GM19240 (cell line): ENCODE data around the gene MUC21.
"Not testable (repeated sequence)": the region's sequence is repeated elsewhere in the genome, so short reads cannot be mapped to it uniquely, and the experiment has no call there.

Source experiments
- DNase-seq: peaks from one replicate; pipeline ENCODE4 v3.0.0; 2011; ENCODE audit warnings: low spot score; ENCODE audit not compliant: insufficient read length

Gene MUC21

DNA sequence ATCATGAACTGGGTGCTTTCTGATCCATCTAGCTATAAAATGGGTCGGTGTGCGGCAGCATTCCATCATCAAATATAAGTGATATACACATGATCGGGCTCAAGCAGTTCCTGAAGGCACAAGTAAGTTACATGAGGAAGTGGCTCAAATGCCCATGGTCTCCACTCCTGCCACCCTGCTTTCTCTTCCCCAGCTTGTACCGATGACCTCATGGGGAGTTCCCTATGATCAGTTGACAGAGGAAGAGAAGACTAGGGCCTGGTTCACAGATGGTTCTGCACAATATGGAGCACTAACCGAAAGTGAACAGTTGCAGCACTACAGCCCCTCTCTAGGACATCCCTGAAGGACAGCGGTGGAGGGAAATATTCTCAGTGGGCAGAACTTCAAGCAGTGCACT lies 14.3 kb upstream of the MUC21 start:
- not testable (repeated sequence) for DNase-seq

GRCh38 chr6:30970946-30971345 lies 12.6 kb upstream of the MUC21 start:
- DNase-seq: no peak

GRCh38 chr6:30972816-30973215 lies 10.7 kb upstream of the MUC21 start:
- DNase-seq: no peak

DNA sequence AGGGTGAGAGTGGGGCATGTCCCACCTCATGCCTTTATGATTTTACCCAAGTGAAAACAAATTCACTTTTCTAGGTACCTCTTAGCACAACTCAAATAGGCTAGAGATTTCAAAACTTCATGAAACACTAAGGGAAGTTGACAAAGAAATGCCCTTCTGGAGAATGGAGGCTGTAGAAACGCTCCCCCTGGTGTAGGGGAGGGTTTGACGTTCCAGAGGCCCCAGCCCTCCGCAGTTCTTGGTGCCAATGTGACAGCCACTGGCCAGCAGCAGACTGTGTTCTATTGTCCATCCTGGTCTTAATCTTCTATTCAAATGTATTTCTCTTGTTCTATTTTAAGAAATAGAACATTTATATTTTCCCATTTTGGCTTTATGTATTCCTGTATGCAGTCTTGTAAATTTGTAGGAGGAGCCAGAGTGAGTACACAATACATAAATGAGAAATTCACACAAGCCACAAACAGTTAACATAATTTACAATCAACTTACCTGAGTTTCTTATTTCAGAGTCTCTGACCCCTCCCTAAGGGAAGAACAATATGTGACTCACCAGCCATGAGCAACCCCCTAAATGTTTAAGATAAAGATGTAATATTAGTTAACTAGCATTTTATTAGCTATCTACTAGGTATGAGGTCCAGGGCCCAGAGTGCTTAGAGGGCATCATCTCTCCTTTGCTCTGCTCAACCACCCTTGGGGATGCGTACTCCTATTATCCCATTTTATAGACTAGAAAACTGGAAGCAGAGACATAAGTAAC lies 8.8 kb upstream of the MUC21 start:
- DNase-seq: no peak

DNA sequence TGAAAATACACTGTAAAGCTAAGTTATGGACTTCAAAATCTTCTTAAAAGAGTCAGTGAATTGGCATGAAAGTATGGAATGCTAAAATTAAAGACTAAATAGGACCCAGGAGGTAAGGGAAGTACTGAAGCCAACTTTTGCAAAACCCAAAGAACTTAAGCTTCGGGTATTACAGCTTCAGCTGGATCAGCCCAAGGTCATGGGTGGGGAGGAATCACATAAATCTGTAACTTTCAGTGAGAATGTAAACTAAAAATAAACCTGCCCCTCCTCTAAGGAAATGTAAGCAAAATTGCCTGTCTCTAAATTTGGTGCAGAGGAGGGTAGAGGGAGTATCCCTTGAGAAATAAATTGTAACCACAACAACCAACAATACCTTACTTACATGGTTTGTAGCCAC lies 4.4 kb upstream of the MUC21 start:
- no peak for DNase-seq

DNA sequence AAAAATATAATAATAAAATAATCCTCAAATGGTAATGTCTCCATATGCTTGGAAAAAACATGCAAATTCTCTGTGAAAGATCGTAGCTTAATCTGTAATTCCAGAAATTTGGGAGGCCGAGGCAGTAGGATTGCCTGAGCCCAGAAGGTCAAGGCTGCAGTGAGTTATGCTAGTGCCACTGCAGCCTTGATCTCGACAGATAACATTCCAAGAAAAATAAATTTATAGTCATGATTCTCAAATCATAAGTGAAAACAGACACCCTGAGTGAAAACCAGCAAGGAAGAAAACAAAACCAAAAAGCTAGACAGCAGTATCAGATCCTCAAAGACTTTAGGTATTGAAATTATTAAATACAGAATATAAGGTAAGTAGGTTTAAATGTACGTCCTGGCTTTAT lies 3.8 kb upstream of the MUC21 start:
- DNase-seq: no peak

DNA sequence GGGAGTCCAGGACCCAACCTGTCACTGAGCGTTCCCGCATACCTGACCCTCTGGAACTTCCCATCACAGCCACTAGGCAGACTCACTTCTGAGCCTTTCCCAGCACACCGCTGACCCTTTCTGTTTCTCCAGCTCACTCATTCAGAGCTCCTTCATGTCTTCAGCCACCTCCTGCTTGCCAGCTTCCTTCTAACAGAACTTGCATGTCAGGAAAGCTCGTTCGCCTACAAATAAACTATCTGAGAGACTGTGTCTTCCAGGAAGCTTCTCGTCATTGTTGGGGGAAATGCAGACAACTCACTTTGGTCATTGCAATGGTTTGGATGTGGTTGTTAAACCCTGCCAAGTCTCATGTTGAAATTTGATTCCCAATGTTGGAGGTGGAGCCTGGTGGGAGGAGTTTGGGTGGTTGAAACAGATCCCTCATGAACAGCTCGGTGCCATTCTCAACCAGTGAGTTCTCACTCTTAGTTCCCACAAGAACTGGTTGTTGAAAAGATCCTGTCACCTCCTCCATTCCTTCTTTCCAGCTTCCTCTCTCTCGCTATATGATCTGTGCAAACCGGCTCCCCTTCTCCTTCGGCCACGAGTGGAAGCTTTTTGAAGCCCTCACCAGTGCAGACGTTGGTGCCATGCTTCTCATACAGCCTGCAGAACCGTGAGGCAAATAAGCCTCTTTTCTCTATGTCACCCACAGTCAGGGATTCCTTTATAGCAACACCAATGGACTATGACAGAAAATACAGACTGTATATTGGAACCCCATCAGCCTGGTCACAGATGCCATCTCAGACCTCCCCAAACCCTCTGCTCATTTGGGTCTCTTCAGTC lies 1.4 kb upstream of the MUC21 start:
- no peak for DNase-seq

- DNase-seq: no peak
These were observed 2.0 kb downstream of the MUC21 start for GRCh38 chr6:30985490-30985889.

DNA sequence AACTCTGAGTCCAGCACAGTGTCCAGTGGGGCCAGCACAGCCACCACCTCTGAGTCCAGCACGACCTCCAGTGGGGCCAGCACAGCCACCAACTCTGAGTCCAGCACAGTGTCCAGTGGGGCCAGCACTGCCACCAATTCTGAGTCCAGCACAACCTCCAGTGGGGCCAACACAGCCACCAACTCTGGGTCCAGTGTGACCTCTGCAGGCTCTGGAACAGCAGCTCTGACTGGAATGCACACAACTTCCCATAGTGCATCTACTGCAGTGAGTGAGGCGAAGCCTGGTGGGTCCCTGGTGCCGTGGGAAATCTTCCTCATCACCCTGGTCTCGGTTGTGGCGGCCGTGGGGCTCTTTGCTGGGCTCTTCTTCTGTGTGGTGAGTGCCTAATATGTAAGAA lies 3.8 kb downstream of the MUC21 start:
- no peak for DNase-seq

DNA sequence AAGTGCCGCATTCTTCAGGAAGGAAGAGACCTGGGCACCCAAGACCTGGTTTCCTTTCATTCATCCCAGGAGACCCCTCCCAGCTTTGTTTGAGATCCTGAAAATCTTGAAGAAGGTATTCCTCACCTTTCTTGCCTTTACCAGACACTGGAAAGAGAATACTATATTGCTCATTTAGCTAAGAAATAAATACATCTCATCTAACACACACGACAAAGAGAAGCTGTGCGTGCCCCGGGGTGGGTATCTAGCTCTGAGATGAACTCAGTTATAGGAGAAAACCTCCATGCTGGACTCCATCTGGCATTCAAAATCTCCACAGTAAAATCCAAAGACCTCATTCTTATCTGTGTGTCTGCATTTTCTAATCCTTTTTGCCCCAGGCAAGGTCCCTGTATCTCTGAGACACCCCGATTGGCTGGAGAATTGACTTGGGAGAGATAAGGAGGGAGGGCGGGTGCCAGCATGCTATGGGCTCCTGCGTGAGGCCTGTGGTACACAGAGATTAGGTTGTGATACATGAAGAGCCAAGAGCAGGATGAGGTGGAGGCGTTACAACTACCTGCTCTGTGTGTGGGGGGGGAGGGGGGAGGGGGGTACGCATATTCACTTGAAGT lies 4.8 kb downstream of the MUC21 start:
- DNase-seq: no peak

GRCh38 chr6:30990422-30991086 lies 7.0 kb downstream of the MUC21 start:
- no peak for DNase-seq

GRCh38 chr6:30991891-30992290 lies 8.4 kb downstream of the MUC21 start:
- DNase-seq: no peak

- no peak for DNase-seq
These were observed 13.8 kb downstream of the MUC21 start for GRCh38 chr6:30997301-30997700.

- DNase-seq: no peak
These were observed 15.3 kb downstream of the MUC21 start for GRCh38 chr6:30998785-30999184.

DNA sequence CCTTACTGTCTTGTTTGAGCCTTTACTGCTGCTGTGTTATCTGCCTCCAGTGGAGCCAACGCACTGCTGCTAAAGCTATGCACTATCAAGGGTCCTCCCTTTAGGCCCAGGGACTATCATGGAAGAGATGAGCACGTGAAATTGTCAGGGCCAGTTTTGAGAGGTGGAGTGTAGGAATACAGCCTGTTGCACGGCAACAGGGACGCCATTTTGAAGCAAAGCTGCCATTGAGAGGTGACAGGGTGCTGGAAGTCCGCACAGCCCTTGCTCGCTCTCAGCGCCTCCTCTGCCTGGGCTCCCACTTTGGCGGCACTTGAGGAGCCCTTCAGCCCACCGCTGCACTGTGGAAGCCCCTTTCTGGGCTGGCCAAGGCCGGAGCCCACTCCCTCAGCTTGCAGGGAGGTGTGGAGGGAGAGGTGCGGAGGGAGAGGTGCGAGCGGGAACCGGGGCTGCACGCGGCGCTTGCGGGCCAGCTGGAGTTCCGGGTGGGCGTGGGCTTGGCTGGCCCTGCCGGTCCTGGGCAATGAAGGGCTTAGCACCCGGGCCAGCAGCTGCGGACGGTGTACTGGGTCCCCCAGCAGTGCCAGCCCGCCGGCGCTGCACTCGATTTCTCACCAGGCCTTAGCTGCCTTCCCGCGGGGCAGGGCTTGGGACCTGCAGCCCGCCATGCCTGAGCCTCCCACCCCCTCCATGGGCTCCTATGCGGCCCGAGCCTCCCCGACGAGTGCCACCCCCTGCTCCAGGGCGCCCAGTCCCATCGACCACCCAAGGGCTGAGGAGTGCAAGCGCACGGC lies 16.7 kb downstream of the MUC21 start:
- not testable (repeated sequence) for DNase-seq

GRCh38 chr6:31001281-31001888 lies 17.9 kb downstream of the MUC21 start:
- no peak for DNase-seq

DNA sequence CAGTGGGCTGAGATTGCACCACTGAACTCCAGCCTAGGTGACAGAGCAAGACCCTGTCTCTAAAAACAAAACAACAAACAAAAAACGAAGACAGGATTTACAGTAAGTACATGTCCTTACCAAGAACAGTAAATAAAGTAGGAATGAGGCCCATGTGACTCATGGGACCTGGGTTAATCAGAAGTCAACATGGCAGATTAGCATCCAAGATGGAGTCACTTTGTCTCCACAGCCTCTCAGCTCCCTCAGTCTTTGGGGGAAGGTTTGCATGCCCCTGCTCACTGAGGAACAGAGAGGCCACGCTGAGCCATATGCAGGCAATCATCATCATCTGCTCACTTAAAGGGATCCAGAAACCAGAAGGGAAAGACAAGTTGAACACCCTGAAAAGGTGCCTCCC lies 19.0 kb downstream of the MUC21 start:
- DNase-seq: no peak

- no peak for DNase-seq
These were observed 21.3 kb downstream of the MUC21 start for GRCh38 chr6:31004794-31005193.

DNA sequence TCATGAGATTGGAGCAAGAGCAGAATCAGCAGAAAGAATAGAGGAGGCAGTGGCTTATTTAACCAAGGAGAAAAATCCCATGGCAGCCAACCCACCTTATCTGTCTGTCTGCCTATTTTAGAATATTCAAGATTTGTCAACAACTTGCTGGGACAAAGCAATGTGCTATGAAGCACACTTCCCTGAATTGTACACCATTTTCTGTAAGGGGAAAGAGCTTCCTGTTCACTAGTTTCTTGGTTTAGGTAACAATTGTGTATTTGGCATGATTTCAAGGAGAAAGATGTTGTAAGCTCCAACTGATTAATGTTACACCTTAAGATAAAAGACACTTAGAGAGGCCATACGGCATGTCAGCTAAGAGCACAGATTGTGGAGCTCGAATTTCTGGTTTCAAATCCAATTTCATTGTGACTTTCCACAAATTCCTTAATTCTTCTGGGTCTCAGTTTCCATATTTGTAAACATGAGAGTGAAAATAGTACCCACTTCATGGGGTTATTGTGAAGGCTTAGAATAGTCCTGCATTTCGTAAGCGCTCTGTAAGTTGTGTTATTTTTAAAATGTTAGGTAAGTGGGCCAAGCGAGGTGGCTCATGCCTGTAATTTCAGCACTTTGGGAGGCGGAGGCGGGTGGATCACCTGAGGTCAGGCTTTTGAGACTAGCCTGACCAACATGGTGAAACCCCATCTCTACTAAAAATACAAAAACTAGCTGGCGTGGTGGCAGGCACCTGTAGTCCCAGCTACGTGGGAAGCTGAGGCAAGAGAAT lies 21.9 kb downstream of the MUC21 start:
- DNase-seq: no peak

DNA sequence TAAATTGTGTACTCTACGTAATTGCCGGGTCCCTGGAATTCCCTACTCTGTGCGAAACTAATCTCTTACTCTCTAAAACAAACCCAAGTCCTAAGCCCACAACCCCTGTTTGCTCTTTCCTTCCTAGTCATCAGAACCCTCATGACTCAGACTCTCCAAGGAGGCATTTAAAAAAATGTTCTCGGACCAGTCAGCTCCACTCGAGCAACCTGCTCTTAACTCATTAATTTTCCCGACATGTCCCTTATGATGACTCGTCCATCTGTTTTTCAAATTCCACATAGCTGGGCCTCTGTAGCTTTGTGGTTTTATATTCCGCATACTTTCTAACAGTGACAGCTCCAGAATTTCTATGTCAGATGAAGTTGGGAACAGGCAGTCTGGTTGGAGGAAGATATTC lies 24.2 kb downstream of the MUC21 start:
- no peak for DNase-seq
